GM10248 (cell line): ENCODE data around the gene NAPA.

ENCODE experiments used
- CTCF ChIA-PET: fragments of 300-600 bp; sonication (Branson Sonifier 250); formaldehyde crosslinking; extraction: SDS; loops from one replicate; lab custom pipeline; 2021; ENCODE audit warnings: antibody characterized with exemption; lab: Yijun Ruan, JAX
- POLR2A ChIA-PET: fragments of 350-650 bp; sonication (Branson Sonifier 250); formaldehyde crosslinking; extraction: SDS; loops from one replicate; lab custom pipeline; 2020; ENCODE audit warnings: antibody characterized with exemption; lab: Yijun Ruan, JAX
- DNase-seq: peaks from one replicate; pipeline ENCODE4 v3.0.0; 2012; ENCODE audit errors: extremely low spot score
- CTCF ChIP-seq: IDR thresholded peaks from 2 replicates; pipeline ENCODE4 v1.5.1; 2012; ENCODE audit warnings: mild to moderate bottlenecking, low read depth; ENCODE audit errors: extremely low read depth, missing control alignments, control extremely low read depth

Gene NAPA

GRCh38 chr19:47491358-47492136 is 23.3 kb downstream of the NAPA start:
- TF ChIP-seq CTCF: no peak
- no peak for DNase-seq
- CTCF ChIA-PET: interaction anchor here (0.7 to 1.5 kb wide), 3 partner anchors 8 to 55 kb away, joined by 3 to 4 read pairs (median 4); partner anchors contain the start of gene KPTN
- POLR2A ChIA-PET: interaction anchor here (0.5 kb wide), 1 partner anchor 57 kb away, joined by 4 read pairs; no protein-coding TSS in a partner anchor

- CTCF ChIA-PET: interaction anchor here (0.9 to 1.5 kb wide), 2 partner anchors 17 to 54 kb away, joined by 4 read pairs; no protein-coding TSS in a partner anchor
- POLR2A ChIA-PET: no interaction called here
These were observed 24.0 kb downstream of the NAPA start for GRCh38 chr19:47490847-47491246.

GRCh38 chr19:47490031-47490430 is 24.8 kb downstream of the NAPA start:
- DNase-seq: no peak
- ChIA-PET CTCF (interaction anchor here (3.3 kb wide), 1 partner anchor 25 kb away, joined by 21 read pairs; the partner anchor contains the start of gene NAPA), POLR2A (no interaction called here)
- no peak for TF ChIP-seq CTCF

More at GRCh38 chr19:47490847-47491246, 24.0 kb downstream of the NAPA start:
- no peak for DNase-seq
- no peak for TF ChIP-seq CTCF

GRCh38 chr19:47489072-47489914 is 25.6 kb downstream of the NAPA start:
- TF ChIP-seq CTCF: no peak
- CTCF ChIA-PET: interaction anchor here (3.3 kb wide), 1 partner anchor 26 kb away, joined by 21 read pairs; the partner anchor contains the start of gene NAPA
- no peak for DNase-seq
- POLR2A ChIA-PET: no interaction called here

- CTCF ChIA-PET: interaction anchor here (1.2 to 3.3 kb wide), 6 partner anchors 12 to 220 kb away, joined by 3 to 21 read pairs (median 4); partner anchors contain the start of gene NAPA
- DNase-seq: peak; percentile 50
- POLR2A ChIA-PET: interaction anchor here (0.7 to 0.9 kb wide), 2 partner anchors 23 to 312 kb away, joined by 3 to 5 read pairs; no protein-coding TSS in a partner anchor
- TF ChIP-seq CTCF: no peak
These were observed 27.0 kb downstream of the NAPA start for GRCh38 chr19:47487551-47488515.
